HEK293T (cell line): ENCODE measurements around the gene WNK1.

Experiments
- ARNT ChIP-seq: fragments of 450-650 bp; IDR thresholded peaks from 2 replicates; pipeline ENCODE4 v1.6.1; 2017; ENCODE audit warnings: mild to moderate bottlenecking
- BHLHE40 ChIP-seq: fragments of 450-650 bp; IDR thresholded peaks from 2 replicates; pipeline ENCODE4 v1.6.1; 2016; ENCODE audit warnings: mild to moderate bottlenecking, moderate library complexity, borderline replicate concordance

GRCh38 chr12:931060-931459 lies 178.7 kb downstream of the WNK1 start:
- TF ChIP-seq BHLHE40 = no peak
- no peak for TF ChIP-seq ARNT
